ENCODE results near the gene LRRC8B.
A peak's percentile ranks its signal among the peaks of the same experiment; 100 is the strongest.
"Not testable (repeated sequence)": the region's sequence is repeated elsewhere in the genome, so short reads cannot be mapped to it uniquely, and the experiment has no call there.

Gene LRRC8B

DNA sequence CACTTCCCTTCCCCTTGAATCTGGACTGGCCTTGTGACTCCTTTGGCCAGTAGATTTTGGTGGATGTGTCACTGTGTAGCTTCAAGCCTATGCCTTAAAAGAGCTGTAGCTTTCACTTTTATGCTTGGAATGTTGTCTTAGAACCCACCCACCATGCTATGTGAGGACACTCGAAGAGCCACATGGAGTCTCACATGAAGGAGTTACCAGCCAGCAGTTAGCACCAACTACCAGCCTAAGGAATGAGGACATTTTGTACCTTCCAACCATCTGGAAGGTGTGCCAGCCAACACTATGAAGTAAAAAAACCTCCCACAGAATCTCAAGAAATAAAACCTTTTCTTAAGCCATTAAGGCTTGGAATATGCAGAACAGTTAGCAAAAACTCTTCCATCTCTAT lies 50.6 kb downstream of the LRRC8B start:
- no peaks in the 10 kb centered on the region for H3K27me3 Mint-ChIP-seq
- H3K4me1 Mint-ChIP-seq, result peaks cover 26% of the 10 kb centered on the region
- H3K36me3 Mint-ChIP-seq (ENCODE audit: low read depth), result peaks cover 67% of the 10 kb centered on the region
- H3K9me3 Mint-ChIP-seq, result no peaks in the 10 kb centered on the region
- H3K27ac Mint-ChIP-seq, result no peak overlapping the region
- ATAC-seq (no peak), DNase-seq (no peak)
- no peak overlapping the region for H3K4me3 Mint-ChIP-seq

DNA sequence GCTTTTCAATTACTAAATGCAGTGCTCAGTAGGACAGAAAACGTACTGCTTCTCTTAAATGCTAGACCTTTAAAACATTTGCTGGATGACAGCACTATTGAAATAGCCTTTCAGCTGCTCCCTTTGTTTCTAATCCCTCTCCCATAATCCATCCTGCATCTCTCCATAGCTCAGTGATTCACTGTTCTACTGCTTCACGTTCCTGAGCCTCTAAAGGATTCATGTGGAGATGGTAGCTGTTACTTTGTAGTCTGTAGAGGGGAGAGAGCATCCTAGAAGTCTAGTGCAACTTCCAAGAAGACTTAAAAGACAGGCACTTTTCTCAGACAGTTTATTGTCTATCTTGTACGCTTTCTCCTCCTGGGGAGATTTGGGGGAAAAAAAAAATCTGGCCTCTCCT lies 51.4 kb downstream of the LRRC8B start:
- Mint-ChIP-seq H3K4me3 (no peak overlapping the region), H3K4me1 (peaks cover 29% of the 10 kb centered on the region), H3K36me3 (ENCODE audit: low read depth) (peaks cover 67% of the 10 kb centered on the region), H3K9me3 (no peaks in the 10 kb centered on the region), H3K27ac (no peak overlapping the region), H3K27me3 (no peaks in the 10 kb centered on the region)
- DNase-seq (no peak), ATAC-seq (no peak)

- no peak for ATAC-seq
- H3K4me3 Mint-ChIP-seq, result no peak overlapping the region
- H3K4me1 Mint-ChIP-seq, result peaks cover 31% of the 10 kb centered on the region
- H3K36me3 Mint-ChIP-seq (ENCODE audit: low read depth), result peaks cover 69% of the 10 kb centered on the region
- H3K27me3 Mint-ChIP-seq, result no peaks in the 10 kb centered on the region
- no peaks in the 10 kb centered on the region for H3K9me3 Mint-ChIP-seq
- no peak for DNase-seq
- no peak overlapping the region for H3K27ac Mint-ChIP-seq
Observed at GRCh38 chr1:89578151-89578550, 53.5 kb downstream of the LRRC8B start.

GRCh38 chr1:89578946-89579684 lies 54.5 kb downstream of the LRRC8B start:
- DNase-seq (no peak), ATAC-seq (no peak)
- H3K36me3 Mint-ChIP-seq (ENCODE audit: low read depth), result peaks cover 71% of the 10 kb centered on the region

DNA sequence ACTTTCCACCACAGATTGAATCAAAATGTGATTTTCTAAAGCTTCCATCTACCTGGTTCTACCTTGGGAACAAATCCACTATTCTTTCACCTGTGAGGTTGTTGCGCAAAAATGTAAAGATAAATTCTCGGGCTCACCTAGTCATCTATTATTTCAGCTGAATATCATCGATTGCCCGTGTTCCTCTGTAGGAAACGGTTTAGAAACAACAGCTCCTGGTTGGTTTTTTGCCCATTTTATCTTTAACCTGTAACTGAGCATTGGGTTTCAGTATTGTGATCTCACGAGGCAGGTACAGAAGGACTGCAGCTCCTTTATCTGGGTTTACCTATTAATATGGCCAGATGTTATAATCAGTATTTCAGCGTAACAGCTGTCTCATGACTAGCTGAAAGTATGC lies 55.4 kb downstream of the LRRC8B start:
- Mint-ChIP-seq H3K27ac (no peak overlapping the region), H3K27me3 (no peaks in the 10 kb centered on the region), H3K9me3 (no peaks in the 10 kb centered on the region), H3K4me3 (no peak overlapping the region), H3K4me1 (peaks cover 41% of the 10 kb centered on the region), H3K36me3 (ENCODE audit: low read depth) (peaks cover 72% of the 10 kb centered on the region)
- no peak for DNase-seq
- no peak for ATAC-seq

More at GRCh38 chr1:89578946-89579684, 54.5 kb downstream of the LRRC8B start:
- peaks cover 31% of the 10 kb centered on the region for H3K4me1 Mint-ChIP-seq
- no peak overlapping the region for H3K4me3 Mint-ChIP-seq
- H3K27me3 Mint-ChIP-seq, result no peaks in the 10 kb centered on the region
- peak overlapping the region; percentile 17 for H3K27ac Mint-ChIP-seq
- no peaks in the 10 kb centered on the region for H3K9me3 Mint-ChIP-seq

GRCh38 chr1:89581859-89582258 lies 57.2 kb downstream of the LRRC8B start:
- Mint-ChIP-seq H3K27me3 (no peaks in the 10 kb centered on the region), H3K4me1 (peaks cover 45% of the 10 kb centered on the region), H3K9me3 (no peaks in the 10 kb centered on the region), H3K4me3 (no peak overlapping the region), H3K36me3 (ENCODE audit: low read depth) (peaks cover 72% of the 10 kb centered on the region), H3K27ac (peak overlapping the region; percentile 81)
- peak; percentile 72 for ATAC-seq
- DNase-seq, result no peak

GRCh38 chr1:89582571-89582970 lies 57.9 kb downstream of the LRRC8B start:
- no peak for ATAC-seq
- peak overlapping the region; percentile 81 for H3K27ac Mint-ChIP-seq
- no peak overlapping the region for H3K4me3 Mint-ChIP-seq
- DNase-seq, result no peak
- peaks cover 51% of the 10 kb centered on the region for H3K4me1 Mint-ChIP-seq
- H3K36me3 Mint-ChIP-seq (ENCODE audit: low read depth), result peaks cover 74% of the 10 kb centered on the region
- H3K27me3 Mint-ChIP-seq, result no peaks in the 10 kb centered on the region
- no peaks in the 10 kb centered on the region for H3K9me3 Mint-ChIP-seq

GRCh38 chr1:89584211-89584610 lies 59.6 kb downstream of the LRRC8B start:
- DNase-seq, result no peak
- Mint-ChIP-seq H3K4me1 (peaks cover 60% of the 10 kb centered on the region), H3K4me3 (no peak overlapping the region), H3K27ac (no peak overlapping the region), H3K27me3 (no peaks in the 10 kb centered on the region), H3K36me3 (ENCODE audit: low read depth) (peaks cover 79% of the 10 kb centered on the region), H3K9me3 (no peaks in the 10 kb centered on the region)
- ATAC-seq, result no peak

DNA sequence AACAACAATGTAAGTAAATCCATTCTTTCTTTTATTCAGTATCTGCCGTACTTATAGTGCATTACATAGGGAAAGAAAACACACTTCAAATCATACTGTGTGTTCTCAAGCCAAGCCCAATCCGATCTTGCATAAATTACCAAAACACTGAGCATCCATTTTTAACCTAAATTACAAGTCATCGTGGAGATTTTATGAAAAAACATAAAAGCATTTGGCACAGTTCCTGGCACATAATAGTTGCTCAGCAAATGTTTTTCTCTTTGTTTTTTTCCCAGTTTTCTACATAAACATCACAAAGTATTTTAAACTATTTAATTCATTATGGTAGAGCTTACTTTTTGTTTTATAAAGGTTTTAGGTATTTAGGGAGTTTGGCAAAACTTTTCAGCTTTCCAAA lies 60.2 kb downstream of the LRRC8B start:
- H3K4me1 Mint-ChIP-seq, result peaks cover 63% of the 10 kb centered on the region
- ATAC-seq, result no peak
- H3K27ac Mint-ChIP-seq, result no peak overlapping the region
- H3K9me3 Mint-ChIP-seq, result no peaks in the 10 kb centered on the region
- H3K27me3 Mint-ChIP-seq, result no peaks in the 10 kb centered on the region
- DNase-seq, result no peak
- no peak overlapping the region for H3K4me3 Mint-ChIP-seq
- peaks cover 80% of the 10 kb centered on the region for H3K36me3 Mint-ChIP-seq (ENCODE audit: low read depth)

GRCh38 chr1:89587729-89588161 lies 63.1 kb downstream of the LRRC8B start:
- H3K4me3 Mint-ChIP-seq, result no peak overlapping the region
- peaks cover 63% of the 10 kb centered on the region for H3K36me3 Mint-ChIP-seq (ENCODE audit: low read depth)
- no peaks in the 10 kb centered on the region for H3K9me3 Mint-ChIP-seq
- no peak for ATAC-seq
- DNase-seq, result no peak
- H3K27me3 Mint-ChIP-seq, result no peaks in the 10 kb centered on the region
- peaks cover 68% of the 10 kb centered on the region for H3K4me1 Mint-ChIP-seq
- H3K27ac Mint-ChIP-seq, result peak overlapping the region; percentile 29

DNA sequence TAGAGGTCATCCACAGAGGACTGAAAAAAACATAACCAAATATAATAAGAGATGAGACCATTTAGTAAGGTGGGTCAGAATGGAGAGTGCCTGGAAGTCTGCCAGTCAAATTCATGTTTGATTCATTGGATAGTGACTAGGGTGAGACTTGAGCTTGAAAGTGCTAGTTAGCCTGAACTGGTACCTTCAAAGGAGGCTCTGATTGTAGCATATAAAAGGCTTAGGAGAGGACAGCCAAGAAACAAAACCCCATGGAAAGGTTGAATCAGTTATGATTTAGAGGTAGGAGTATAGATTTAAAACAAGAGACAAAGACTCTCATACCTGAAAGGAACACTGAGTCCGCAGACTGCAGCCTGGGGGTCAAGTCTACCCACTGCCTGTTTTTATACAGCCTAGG lies 63.9 kb downstream of the LRRC8B start:
- ATAC-seq (peak; percentile 57), DNase-seq (no peak)
- Mint-ChIP-seq H3K4me3 (no peak overlapping the region), H3K9me3 (no peaks in the 10 kb centered on the region), H3K27ac (peak overlapping the region; percentile 53), H3K36me3 (ENCODE audit: low read depth) (peaks cover 60% of the 10 kb centered on the region), H3K27me3 (no peaks in the 10 kb centered on the region), H3K4me1 (peaks cover 75% of the 10 kb centered on the region)

DNA sequence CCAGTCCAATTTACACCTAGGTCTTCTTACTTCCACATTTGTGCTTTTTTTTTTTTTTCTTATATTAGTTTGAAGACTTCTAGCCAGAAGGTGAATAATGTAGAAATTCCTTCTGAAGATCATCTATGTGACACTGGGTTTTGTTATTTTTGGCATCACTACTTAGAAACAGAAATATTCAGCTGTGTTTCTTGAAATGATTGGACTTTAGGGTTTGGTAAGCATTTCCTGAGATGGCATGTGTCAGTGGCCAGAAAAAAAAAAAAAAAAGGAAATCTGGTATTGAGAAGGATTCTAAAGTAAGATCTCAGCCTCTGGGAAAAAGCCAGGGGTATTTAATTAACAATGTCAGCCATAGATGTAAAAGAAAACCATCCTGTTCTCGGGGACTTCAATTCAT lies 64.9 kb downstream of the LRRC8B start:
- H3K27me3 Mint-ChIP-seq, result no peaks in the 10 kb centered on the region
- peak overlapping the region; percentile 39 for H3K27ac Mint-ChIP-seq
- no peaks in the 10 kb centered on the region for H3K9me3 Mint-ChIP-seq
- ATAC-seq (peak; percentile 5), DNase-seq (no peak)
- H3K4me1 Mint-ChIP-seq, result peaks cover 77% of the 10 kb centered on the region
- no peak overlapping the region for H3K4me3 Mint-ChIP-seq
- H3K36me3 Mint-ChIP-seq (ENCODE audit: low read depth), result peaks cover 57% of the 10 kb centered on the region

DNA sequence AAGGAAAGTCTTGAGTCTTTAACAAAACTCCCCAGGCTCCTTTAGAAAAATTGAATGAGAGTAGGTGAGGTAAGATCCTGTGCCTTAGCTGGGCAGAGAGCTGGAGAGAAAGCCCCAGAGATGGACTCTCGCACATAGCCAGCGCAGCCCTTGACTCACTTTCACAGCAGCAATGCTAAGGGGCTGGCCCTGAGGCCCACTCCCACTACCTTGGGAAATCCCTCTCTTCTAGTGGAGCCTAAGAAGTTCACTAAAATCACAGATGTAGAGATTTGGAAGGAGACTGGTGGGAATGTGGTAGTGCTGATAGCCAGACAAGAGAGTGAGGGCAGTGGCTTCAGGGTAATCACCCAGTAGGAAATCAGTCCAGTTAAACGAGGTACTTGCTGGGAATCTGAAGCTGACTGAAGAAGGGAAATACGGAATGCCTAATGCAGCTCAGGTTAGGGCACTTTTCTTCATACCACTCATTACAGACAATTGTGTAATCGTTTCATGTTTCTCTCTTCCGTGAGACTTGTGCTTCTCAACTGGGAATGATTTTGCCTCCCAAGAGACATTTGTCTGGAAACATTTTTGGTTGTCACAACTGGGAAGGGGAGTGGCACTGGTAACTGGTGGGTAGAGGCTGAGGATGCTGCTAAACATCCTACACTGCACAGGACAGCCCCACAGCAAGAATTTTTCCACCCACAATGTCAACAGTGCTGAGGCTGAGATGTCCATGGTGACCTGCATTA lies 65.9 kb downstream of the LRRC8B start:
- Mint-ChIP-seq H3K36me3 (ENCODE audit: low read depth) (peaks cover 52% of the 10 kb centered on the region), H3K27me3 (no peaks in the 10 kb centered on the region), H3K4me3 (no peak overlapping the region), H3K9me3 (no peaks in the 10 kb centered on the region), H3K27ac (peak overlapping the region; percentile 39), H3K4me1 (peaks cover 68% of the 10 kb centered on the region)
- ATAC-seq (peak; percentile 72), DNase-seq (no peak)

- peaks cover 68% of the 10 kb centered on the region for H3K4me1 Mint-ChIP-seq
- H3K27ac Mint-ChIP-seq, H3K4me3 Mint-ChIP-seq, ATAC-seq, DNase-seq, H3K9me3 Mint-ChIP-seq, H3K27me3 Mint-ChIP-seq: not testable (repeated sequence)
- peaks cover 47% of the 10 kb centered on the region for H3K36me3 Mint-ChIP-seq (ENCODE audit: low read depth)
Observed at GRCh38 chr1:89592861-89593302, 68.3 kb downstream of the LRRC8B start.

GRCh38 chr1:89594096-89594740 lies 69.6 kb downstream of the LRRC8B start:
- Mint-ChIP-seq H3K9me3 (no peaks in the 10 kb centered on the region), H3K27ac (no peak overlapping the region), H3K4me1 (peaks cover 69% of the 10 kb centered on the region), H3K27me3 (no peaks in the 10 kb centered on the region), H3K4me3 (no peak overlapping the region), H3K36me3 (ENCODE audit: low read depth) (peaks cover 42% of the 10 kb centered on the region)
- ATAC-seq (no peak), DNase-seq (no peak)
